ENCODE results near the gene YTHDC1.
A peak's percentile ranks its signal among the peaks of the same experiment; 100 is the strongest.
"Not testable (repeated sequence)": the region's sequence is repeated elsewhere in the genome, so short reads cannot be mapped to it uniquely, and the experiment has no call there.

Gene YTHDC1

DNA sequence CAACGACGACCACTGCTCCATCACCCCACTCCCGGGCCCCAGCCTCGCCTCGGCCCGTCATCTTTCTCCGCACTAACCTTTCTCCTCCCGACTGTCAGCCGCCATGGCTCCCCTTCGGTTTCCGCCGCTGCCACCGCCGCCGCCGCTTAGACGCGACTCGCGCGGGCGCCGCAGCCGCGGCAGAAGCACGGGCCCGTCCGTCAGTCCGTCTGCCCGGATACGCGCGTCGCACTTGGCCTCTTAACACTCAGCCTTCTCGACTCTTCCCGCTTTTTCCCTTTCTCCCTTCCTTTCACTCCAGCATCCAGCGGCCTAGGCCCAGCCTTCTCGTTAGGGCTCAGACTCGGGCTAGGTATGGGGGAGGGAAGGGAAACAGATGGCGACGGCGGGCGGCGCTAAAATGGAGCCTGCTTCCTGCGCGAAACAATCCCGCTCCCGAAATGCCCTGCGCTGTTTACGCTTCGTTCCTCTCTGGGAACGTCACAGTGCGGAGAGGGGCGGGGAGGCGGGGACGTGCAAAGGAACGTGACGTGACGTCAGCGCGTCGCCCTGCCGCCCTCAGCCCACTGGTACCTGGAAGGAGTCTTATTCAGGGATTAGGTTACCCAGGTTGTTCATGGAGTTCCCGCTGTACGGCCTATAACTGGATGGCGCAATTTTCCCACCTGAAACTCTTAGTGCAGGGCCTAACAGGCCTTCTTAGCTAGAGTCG is at the start of gene YTHDC1:
Gene YTHDC1, minus strand, starts transcription at position 442 of the 712 bp plus-strand sequence. Its CDS starts 337 bp downstream, at position 105.
- peak; percentile 89 for DNase-seq

DNA sequence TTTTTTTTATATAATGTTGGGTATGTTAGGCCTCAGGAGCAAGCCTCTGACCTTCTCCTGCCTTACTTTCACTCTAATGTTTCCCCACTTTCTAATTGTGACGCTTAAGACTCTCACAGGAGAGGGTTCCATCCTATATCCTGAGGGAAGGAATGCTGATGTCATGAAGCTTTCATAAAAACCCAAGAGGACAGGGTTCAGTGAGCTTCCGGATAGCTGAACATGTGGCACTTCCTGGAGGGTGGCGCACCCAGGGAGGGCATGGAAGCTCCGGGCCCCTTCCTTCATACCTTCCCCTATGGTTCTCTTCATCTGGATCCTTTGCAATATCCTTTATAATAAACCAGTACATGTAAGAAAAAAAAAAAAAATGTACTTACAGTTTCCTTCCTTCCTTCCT is 49.4 kb upstream of the YTHDC1 start:
- no peak for DNase-seq

DNA sequence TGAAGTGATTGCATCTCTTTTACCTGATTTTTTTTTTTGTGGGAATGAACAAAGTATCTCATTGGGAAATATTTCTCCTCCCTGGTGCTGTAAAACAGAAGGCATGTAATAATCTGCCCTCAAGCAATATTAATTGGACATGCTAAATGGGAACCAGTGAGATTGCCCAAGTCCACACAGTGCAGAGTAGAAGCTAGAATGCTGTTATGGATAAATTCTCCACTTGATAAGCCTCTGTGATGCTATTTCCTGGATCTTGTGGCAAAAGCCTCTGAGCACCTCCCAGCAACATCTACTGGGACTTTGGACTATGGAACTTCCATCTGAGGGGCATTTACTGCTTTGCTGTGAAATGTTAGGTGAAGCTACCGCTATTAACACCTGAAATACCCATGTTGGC is 46.9 kb upstream of the YTHDC1 start:
- DNase-seq, result no peak

DNA sequence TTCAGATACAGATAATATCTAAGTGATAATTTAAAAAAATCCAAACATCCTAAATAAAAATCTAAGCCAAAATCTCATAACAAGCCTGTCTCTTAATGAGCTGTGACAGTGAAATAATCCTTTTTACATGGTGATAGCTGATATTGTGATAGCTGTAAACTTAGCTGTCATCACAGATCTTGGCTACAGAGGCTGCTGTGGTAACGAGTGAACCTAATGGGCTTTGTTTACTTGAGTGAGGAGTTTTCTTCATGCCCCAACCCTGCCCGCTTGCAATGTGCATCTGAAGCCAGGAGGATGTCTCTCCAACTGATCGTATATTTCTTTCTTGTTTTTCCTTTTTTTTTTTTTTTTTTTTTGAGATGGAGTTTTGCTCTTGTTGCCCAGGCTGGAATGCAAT is 41.5 kb upstream of the YTHDC1 start:
- DNase-seq, result no peak

DNA sequence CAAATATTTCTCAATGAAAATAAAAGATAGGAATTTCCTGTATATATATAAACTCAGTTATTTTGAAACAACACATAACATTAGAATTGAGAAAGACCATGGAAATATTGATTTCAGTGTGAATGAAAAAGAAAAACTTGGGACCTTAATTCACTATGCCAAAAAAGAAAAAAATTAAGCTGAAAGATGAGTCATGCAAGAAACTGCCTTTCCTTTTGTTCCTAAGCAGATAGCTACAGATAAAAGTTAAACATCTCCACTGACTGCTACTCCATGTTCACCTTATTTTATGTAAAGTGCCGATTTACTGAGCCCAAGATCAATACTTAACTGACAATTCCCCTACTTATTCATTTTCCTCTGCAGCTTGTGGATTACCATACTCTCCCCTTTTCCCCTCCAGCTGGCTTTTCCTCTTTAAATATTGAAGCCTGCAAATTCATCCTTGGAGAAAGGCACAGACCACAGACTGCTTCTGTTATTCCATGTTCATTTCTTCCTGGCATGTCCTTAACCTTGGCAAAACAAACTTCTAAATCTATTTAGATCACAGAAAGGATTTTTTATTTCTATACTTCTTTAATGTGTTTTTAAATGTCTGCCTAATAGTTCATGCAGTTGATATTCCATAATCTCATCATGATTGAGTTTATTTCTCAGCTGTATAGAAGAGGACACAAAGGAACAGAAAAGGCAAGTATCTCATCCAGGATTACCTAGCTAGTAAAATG is 40.5 kb upstream of the YTHDC1 start:
- no peak for DNase-seq

DNA sequence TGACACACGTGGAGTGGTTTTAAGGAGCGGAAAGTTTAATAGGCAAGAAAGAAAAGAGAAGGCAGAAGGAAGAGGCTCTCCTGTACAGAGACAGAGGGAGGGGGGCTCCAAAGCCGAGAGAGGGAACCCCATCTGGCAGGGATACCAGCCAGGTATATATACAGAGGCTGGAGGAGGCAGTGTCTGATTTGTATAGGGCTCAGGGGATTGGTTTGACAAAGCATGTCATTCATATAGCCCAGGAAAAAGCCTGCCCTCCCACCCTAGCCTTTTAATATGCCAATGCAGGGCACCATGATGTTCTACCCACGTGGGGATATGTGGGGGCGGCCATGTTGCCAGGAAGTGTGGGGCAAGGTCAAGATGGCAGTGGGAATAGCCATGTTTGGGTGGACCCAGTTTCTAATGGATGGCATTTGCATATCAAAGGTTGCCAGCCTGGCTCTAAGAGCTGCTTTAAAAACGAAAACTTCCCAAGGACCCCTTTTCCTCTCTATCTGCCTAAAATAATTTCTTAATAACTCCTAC is 39.6 kb upstream of the YTHDC1 start:
- not testable (repeated sequence) for DNase-seq

DNA sequence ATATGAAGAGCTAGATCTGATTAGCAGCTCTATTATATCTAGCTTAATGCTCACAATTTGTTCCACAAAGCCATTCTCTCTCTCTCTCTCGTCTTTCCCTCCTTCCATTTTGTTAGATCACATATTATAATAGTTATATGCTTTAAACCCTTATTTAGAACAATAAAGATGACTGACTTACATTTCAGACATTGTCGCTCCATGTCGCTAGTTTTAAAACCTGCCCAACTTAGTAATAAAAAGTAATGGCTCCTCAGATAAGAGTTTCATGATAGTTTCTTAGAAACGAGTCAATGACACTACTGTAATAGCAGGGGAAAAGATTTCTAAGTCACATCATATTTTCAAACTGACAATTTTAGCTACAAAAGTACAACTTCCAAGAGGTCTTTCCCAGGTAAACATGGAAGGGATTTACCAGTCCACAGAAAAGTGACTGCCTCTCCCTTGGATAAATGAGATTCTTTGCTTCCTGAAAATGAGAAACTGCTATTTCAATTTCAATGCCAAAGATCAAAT is 38.5 kb upstream of the YTHDC1 start:
- no peak for DNase-seq

DNA sequence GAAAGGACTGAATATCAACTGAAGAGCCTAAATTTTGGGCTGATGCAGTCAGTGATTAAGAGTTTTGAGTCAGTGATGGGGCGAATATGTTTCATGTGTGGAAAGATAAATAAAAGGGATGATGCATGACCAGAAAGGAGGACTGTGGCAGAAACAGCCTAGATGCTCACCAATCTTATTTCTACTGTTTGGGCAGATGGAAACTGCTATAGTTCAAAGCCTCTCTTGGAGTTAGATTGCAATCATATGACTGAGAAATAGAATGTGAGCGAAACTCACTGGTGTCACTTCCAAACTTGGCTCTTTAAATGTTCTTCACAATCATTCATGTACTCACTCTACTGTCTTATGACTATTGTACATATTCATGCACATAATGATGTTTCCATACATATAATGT is 35.4 kb upstream of the YTHDC1 start:
- DNase-seq, result no peak

DNA sequence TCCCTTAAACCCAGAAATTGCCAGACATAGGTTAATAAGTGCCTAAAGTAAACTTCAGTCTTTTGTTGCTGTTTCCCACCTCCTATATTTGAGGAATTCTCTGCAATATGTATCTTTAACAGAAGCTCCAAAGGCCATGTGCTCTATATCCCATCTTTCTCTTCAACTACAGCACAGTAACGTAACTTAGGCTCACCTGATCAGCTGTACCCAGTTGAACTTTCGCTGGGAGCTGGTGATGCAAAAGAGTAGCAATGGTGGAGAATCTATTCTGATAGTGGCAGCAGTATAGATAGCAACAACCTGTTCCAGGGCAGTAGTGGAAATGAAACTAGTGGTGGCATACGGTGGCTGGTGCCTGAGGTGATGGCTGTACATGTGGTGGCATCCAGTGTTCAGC is 33.2 kb upstream of the YTHDC1 start:
- DNase-seq, result no peak

DNA sequence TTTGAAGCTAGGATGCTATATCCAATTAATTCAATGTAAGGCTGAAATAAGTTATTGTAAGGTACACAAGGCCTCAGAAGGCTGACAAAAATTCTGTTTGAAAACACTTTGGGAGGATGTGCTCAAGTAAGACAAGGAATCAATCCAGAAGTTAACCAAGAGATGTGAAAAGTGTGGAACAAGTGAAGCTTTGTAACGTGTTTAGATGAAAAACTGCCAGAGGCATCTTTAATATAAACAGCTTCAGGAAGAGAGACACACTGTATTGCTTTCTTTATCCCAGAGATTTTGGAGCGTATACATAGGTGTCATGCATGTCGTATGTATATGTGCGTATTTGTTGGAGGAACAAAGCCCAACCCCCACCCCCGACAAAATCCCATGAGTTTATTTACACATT is 28.3 kb upstream of the YTHDC1 start:
- DNase-seq, result no peak

DNA sequence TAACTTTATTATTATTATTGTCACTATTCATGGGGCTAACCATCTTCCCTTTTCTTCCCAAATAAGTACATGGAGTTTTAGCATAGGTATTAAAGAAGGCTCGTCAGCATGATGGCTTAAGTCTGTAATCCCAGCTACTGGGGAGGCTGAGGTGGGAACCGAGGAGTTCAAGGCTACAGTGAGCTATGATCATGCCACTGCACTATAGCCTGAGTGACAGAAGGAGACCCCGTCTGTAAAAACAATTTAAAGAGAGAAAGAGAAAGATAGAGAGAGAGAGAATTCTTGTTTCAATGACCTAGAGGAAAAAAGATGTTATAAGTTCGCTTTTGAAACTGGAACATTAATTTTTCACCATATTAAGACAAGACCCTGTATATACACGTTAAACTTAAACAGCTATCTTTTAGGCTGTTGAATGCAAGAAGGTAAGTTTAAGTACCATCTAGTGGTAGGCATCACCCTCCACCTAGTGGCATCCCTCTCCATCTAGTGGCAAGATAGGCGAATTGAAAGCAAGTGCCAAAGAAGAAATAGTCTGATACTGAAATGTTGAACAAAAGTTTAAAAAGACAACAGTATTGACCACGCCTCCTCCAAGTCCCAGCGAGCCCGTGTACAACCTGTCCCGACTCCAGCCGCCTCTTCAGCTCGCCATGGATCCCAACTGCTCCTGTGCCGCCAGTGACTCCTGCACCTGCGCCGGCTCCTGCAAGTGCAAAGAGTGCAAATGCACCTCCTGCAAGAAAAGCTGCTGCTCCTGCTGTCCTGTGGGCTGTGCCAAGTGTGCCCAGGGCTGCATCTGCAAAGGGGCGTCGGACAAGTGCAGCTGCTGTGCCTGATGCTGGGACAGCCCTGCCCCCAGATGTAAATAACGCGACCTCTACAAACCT is 26.0 kb upstream of the YTHDC1 start:
- peak; percentile 7 for DNase-seq

DNA sequence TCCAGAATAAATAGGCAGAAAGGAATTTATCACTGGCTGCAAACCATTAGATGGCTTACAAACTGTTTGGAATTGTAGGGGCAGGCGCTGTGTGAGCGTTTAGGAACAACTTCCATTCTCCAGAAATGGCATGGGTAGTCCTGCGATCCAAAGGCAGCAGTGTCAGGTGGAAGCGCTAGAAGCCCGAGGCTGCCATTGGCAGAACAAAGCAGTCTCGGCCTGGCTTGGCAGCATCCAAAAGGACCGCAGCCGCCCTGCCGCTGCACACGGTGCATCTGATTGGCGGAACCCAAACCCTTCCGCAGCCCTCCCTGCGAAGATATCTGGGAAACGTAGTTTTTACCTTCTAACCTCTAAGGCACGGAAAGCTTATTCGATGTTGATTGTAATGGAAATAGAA is 23.6 kb upstream of the YTHDC1 start:
- DNase-seq, result no peak

DNA sequence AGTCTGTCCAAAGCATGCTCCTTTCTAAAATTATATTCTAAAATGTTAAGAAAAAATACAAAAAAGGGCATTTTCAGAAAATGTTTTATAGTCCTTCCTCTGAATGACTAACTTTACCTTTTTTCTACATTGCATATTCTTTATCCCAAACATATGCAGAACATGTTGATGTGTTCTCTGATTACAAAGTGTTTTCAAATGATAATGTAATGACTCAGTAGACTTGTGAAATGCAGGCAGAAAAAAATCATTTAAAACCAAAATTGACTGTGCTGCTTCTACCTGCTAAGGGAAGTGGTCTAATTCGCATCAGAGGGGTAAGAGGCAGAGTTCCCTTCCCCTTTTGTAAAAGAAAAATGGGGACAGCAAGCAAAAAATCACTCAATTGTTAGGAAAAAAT is 22.7 kb upstream of the YTHDC1 start:
- DNase-seq, result no peak

DNA sequence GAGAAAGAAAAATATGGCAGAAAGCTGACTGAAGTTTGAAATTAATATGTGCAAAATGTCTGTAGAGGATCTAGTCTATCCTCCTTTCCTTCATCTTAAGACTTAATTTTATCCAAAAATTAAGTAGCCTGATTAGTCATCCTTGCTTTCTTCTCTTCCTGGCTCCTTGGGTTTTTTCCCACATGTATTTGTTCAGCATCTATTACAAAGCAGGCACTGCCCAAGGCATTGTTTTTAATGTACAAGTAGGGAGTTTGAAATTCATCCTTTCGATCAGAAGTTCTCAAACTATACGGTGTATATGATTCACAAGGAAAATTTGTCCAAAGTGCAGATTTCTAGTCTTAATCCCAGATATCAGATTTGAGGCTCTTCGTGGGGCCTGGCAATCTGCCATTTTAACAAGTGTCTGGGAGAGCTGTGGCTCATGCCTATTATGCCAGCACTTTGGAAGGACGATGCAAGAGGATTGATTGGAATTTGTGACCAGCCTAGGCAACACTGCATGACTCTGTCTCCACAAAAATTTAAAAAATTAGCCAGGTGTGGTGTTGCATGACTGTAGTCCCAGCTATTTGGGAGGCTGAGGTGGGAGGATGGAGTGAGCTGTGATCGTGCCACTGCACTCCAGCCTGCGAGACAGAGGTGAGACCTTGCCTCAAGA is 19.4 kb upstream of the YTHDC1 start:
- DNase-seq, result no peak

DNA sequence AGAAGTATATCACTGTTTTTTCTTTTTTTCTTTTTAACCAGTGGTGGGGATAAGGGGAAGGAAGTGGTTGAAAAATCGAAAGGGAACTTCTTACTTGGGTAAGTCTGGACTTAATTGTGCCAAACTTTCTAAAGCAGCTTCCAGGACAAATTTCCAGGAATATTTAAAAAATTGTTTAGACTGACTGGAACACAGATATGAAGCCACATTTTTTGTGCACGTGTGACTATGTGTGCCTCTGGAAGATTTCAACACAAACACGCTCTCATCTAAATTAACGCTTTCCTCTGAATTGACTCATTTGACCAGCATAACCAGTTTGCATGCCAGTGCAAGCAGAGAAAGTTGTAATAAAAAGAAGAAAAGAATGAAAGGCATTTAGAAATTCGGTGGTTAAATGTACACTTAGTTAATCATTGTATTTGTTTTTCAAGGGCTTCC is 18.8 kb upstream of the YTHDC1 start:
- DNase-seq, result no peak

DNA sequence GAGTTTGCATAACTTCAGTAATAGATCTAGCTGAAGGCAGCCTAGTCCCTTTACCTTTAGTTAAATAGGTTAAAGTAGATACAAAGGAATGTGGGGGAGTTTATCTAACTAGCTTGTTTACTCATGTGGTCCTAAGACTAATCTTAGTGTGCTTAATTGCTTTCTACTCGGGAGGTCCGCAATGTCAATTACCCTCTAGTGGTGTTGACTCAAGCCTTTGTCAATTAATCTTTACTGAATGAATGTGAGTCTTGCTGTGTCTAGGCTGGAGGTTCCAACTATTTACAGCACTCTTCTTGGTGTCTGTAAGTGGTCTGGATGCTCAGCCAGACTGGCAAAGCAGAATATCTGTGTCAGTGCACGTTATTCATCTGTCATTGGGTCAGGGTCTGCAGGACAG is 17.9 kb upstream of the YTHDC1 start:
- no peak for DNase-seq

DNA sequence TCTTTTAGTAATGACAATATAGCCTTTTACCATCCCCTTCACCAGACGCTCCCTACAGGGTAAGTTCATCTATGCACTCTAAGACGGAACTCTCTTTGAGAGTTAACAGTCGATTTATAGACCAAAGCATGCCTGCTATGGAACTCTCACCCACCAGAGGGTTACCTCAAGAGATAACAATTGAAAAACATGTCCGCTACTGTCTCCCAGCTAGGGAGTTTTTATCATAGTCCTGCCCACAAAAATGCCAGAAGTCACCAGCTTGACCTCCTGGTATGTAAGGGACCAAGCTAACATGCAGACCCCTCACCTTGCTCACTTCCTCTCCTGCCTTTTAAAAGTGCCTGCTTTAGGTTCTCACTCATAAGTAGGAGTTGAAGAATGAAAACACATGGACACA is 16.7 kb upstream of the YTHDC1 start:
- no peak for DNase-seq

DNA sequence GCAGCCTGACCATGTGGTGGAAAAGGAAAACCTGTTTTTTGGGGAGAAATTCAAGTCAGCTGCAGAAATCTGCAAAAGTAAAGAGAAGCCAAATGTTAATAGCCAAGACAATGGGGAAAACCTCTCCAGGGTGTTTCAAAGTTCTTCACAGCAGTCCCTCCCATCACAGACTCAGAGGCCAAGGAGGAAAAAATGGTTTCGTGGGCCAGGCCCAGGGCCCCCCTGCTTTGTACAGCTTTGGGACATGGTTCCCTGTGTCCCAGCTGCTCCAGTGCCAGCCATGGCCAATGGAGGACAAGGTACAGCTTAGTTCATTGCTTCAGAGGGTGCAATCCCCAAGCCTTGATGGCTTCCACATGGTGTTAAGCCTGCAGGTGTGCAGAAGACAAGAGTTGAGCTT is 15.2 kb upstream of the YTHDC1 start:
- no peak for DNase-seq

DNA sequence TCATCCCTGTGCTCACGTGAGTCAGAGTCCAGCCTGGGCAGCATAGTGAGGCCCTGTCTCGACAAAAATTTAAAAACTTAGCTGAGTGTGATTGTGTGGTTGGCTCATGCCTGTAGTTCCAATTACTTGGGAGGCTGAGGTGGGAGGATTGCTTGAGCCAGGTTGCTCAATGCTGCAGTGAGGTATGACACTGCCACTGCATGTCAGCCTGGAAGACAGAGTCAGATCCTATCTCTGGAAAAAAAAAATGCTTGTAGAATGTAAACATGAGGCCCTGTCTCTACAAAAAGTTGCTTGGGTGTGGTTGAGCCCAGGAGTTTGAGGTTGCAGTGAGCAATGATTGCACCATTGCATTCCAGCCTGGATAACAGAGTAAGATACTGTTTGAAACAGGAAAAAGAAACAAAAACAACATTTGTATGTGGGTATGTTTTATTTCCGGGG is 11.3 kb upstream of the YTHDC1 start:
- DNase-seq, result no peak

DNA sequence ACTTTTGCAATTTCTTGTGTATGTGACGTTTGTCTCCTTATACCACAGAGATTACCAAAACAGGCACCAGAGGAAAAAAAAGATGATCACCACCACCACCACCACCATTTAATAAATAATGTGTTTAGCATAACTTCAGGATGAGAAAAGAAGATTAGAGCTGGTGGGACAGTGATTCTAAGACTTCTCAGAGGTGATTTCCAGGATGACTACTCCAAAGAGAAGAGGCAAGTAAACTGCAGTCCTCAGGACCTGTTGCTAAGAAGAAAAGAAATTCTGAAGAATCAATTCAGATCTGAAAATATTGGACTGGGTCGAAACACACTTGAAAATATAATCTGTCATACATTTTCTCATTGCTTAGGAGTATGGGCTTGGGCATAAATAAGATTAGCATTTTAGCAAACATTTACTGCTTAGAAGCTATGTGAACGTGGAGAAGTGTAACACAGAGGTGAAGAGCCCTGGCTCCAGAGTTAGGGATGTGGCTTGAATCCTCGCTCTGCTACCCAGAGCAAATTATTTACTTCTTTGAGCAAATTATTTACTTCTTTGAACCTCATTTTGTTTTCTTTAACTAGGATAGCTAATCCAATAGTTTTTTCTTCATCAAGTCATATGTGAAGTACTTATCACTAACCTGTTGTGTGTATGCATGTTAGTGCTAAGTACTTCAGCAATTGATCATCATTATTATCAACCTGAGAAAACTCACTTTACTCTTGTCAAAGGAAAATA is 10.5 kb upstream of the YTHDC1 start:
- no peak for DNase-seq

DNA sequence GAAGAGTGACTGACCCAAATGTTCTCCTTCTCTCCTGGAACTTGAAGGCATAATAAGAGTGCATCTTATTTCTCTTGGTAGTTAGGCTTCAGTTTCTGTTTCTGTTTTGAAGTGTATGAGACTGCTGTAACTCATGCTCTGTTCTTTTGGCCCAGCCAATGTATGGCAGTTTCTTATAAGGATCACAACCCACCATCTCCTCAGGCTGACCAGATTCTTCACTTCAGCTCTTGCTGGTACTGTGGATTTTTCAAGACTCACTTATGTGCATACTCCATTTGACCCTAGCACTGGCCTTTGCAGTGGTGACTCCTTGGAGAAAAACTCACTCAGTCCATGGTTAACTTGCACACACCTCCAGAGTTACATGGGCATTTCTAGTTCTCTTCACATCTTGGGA is 9.6 kb upstream of the YTHDC1 start:
- DNase-seq, result no peak

DNA sequence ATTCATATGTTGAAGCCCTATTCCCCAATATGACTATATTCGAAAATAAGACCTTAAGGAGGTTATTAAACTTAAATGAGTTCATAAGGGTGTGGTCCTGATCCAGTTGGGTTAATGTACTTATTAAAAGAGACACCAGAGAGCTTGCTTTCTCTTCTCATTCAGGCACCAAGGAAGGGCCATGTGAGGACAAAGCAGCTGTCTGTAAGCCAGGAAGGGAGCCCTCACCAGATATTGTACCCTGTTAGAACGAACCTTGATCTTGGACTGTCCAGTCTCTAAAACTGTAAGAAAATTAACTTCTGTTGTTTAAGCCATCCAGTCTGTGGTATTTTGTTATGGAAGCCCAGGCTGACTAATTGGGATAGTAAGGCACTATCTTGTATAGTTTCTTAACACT is 9.1 kb upstream of the YTHDC1 start:
- DNase-seq, result no peak

Data from NCI-H1436 treated with DMSO at 0.1 percent for 48 hours (cell line).